ENCODE results near the gene CCDC33.

Gene CCDC33

GRCh38 chr15:74261041-74261440 lies 24.9 kb downstream of the CCDC33 start:
- H3K4me3 ChIP-seq (ENCODE audit: control insufficient read depth, low read depth, low read length) = no peak overlapping the region
- no peak for TF ChIP-seq CTCF (IDR thresholded peaks at IDR 0.05; ENCODE audit: control insufficient read depth, insufficient read depth, low read depth, low read length, missing control alignments)
- DNase-seq (ENCODE audit: low read depth) = no peak

- DNase-seq (ENCODE audit: low read depth) = no peak
- H3K4me3 ChIP-seq (ENCODE audit: control insufficient read depth, low read depth, low read length) = no peak overlapping the region
- no peak for TF ChIP-seq CTCF (IDR thresholded peaks at IDR 0.05; ENCODE audit: control insufficient read depth, insufficient read depth, low read depth, low read length, missing control alignments)
Measured at GRCh38 chr15:74261685-74262084, 25.6 kb downstream of the CCDC33 start.

DNA sequence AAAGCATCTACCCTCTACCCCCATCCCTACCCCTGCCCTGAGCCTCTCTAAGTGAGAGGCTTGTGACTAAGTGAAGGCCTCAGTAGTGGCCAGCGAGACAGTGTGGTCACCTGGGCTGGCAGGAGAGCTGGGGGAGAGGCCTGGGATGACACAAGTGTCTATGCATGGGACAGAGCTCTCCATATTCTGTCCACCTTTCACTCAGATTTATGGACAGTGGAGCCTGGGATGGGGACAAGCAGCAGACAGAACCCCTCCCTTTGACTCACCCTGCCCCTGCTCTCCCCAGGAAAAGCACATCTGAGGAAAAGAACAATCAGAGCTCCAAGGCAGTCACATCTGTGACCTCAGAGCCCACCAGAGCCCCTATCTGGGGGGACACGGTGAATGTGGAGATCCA lies 26.0 kb downstream of the CCDC33 start:
- no peak for DNase-seq (ENCODE audit: low read depth)
- no peak for TF ChIP-seq CTCF (IDR thresholded peaks at IDR 0.05; ENCODE audit: control insufficient read depth, insufficient read depth, low read depth, low read length, missing control alignments)
- H3K4me3 ChIP-seq (ENCODE audit: control insufficient read depth, low read depth, low read length) = no peak overlapping the region

- H3K4me3 ChIP-seq (ENCODE audit: control insufficient read depth, low read depth, low read length) = no peak overlapping the region
- TF ChIP-seq CTCF (IDR thresholded peaks at IDR 0.05; ENCODE audit: control insufficient read depth, insufficient read depth, low read depth, low read length, missing control alignments) = no peak
- DNase-seq (ENCODE audit: low read depth) = no peak
Measured at GRCh38 chr15:74262625-74263024, 26.5 kb downstream of the CCDC33 start.

DNA sequence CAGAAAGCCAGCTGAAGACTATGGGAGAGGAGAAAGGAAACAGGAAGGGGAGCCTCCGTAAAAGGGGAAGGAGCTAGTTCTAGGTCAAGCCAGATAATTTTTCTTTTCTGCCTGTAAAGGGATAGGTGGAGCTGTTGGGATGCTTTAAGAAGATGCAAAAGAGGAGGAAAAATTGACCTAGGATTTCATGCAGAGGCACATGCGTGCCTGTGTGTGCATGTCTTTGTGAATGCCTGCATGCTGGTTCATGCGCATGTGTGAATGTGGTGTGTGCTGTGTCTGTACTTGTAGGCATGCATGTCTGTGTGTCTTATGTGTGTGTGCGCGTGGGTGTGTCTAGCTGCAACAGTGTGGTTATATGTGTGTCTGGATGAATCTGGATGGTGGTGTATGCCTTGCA lies 27.3 kb downstream of the CCDC33 start:
- H3K4me3 ChIP-seq (ENCODE audit: control insufficient read depth, low read depth, low read length) = no peak overlapping the region
- no peak for DNase-seq (ENCODE audit: low read depth)
- no peak for TF ChIP-seq CTCF (IDR thresholded peaks at IDR 0.05; ENCODE audit: control insufficient read depth, insufficient read depth, low read depth, low read length, missing control alignments)

GRCh38 chr15:74264081-74264501 lies 28.0 kb downstream of the CCDC33 start:
- DNase-seq (ENCODE audit: low read depth) = no peak
- no peak for TF ChIP-seq CTCF (IDR thresholded peaks at IDR 0.05; ENCODE audit: control insufficient read depth, insufficient read depth, low read depth, low read length, missing control alignments)
- no peak overlapping the region for H3K4me3 ChIP-seq (ENCODE audit: control insufficient read depth, low read depth, low read length)

GRCh38 chr15:74265046-74265639 lies 29.0 kb downstream of the CCDC33 start:
- no peak for TF ChIP-seq CTCF (IDR thresholded peaks at IDR 0.05; ENCODE audit: control insufficient read depth, insufficient read depth, low read depth, low read length, missing control alignments)
- no peak for DNase-seq (ENCODE audit: low read depth)
- no peak overlapping the region for H3K4me3 ChIP-seq (ENCODE audit: control insufficient read depth, low read depth, low read length)
